Measurements from ENCODE around the gene BTNL9. TPM values are rescaled to one million over a fixed set of nuclear protein-coding genes. Genes with fewer than 3 reads are reported as not detected.

Gene BTNL9
- total and polyA plus RNA-seq, 2 of the 4 experiments (the other 2 are of a cell fraction), result not detected

GRCh38 chr5:181050016-181050415 is 9.9 kb downstream of the BTNL9 start:
- Histone ChIP-seq H2AK9ac (replicated peaks; ENCODE audit: low read depth, low read length, poor library complexity) (no peak overlapping the region), H3K27ac (ENCODE audit: insufficient read depth, low read length) (no peak overlapping the region), H3K18ac (ENCODE audit: low read depth, low read length) (no peak overlapping the region), H3K27me3 (ENCODE audit: control insufficient read depth, insufficient read depth, low read length) (peaks cover 34% of the 10 kb centered on the region), H3K36me3 (ENCODE audit: control insufficient read depth, insufficient read depth, low read length) (no peaks in the 10 kb centered on the region), H2AFZ (replicated peaks; ENCODE audit: low read length, poor library complexity) (no peak overlapping the region), H3K9ac (ENCODE audit: low read depth, low read length) (no peak overlapping the region), H3K9me1 (ENCODE audit: insufficient read depth, low read length) (no peaks in the 10 kb centered on the region), H3K4me1 (ENCODE audit: control insufficient read depth, insufficient read depth, low read length) (no peaks in the 10 kb centered on the region), H2BK20ac (ENCODE audit: low read depth, low read length) (no peak overlapping the region), H4K5ac (ENCODE audit: low read depth, low read length) (no peak overlapping the region), H3K4me3 (ENCODE audit: insufficient read depth, low read depth, low read length) (no peak overlapping the region), H4K91ac (ENCODE audit: insufficient read depth, low read depth, low read length) (no peak overlapping the region), H2BK5ac (ENCODE audit: low read depth, low read length, poor library complexity, severe bottlenecking) (no peak overlapping the region), H3K23ac (ENCODE audit: low read depth, low read length) (no peak overlapping the region), H4K8ac (ENCODE audit: low read depth in 2 of 2, low read length in 2 of 2) (no peak overlapping the region), H2BK15ac (ENCODE audit: low read depth, low read length) (no peak overlapping the region), H3K14ac (replicated peaks; ENCODE audit: low read depth, low read length) (no peak overlapping the region), H3K4ac (ENCODE audit: low read depth, low read length) (no peak overlapping the region), H3K56ac (ENCODE audit: extremely low read depth, insufficient read depth, low read length) (no peak overlapping the region), H2AK5ac (ENCODE audit: low read depth, low read length) (no peak overlapping the region), H3K79me1 (ENCODE audit: low read depth in 1 of 2, low read length in 2 of 2) (no peaks in the 10 kb centered on the region), H3K4me2 (ENCODE audit: low read depth, low read length) (no peak overlapping the region), H3K9me3 (ENCODE audit: control insufficient read depth, insufficient read depth, low read length) (peaks cover 3% of the 10 kb centered on the region; the same call in 1 of the 2 replicates), H2BK120ac (ENCODE audit: low read depth, low read length) (no peak overlapping the region), H4K20me1 (ENCODE audit: insufficient read depth, low read length) (no peaks in the 10 kb centered on the region)
- ATAC-seq (ENCODE audit: low read depth), result no peak
- no CpG with 5 or more reads among the region's 5 CpGs for WGBS, 2 experiments (ENCODE audit: extremely low coverage in 2 of 2, insufficient read length in 1 of 2)
- DNase-seq, result no peak
- ChIA-PET CTCF (no interaction called here), POLR2A (ENCODE audit: unreplicated experiment) (no interaction called here)
- intact Hi-C loops (cut with micrococcal nuclease) (no loop called here), in situ Hi-C loops (cut with MboI; ENCODE audit: low sequenced_read_pairs) (no loop called here), dilution Hi-C loops (cut with HindIII; ENCODE audit: low sequenced_read_pairs, unreplicated experiment) (no loop called here)
- BruUV-seq (replicated peaks), result no TSS peak
- TF ChIP-seq CHD1 (IDR thresholded peaks at IDR 0.05; ENCODE audit: low read depth, low read length) (no peak), NFE2L2 (IDR thresholded peaks at IDR 0.05; ENCODE audit: low read depth, low read length) (no peak), MXI1 (IDR thresholded peaks at IDR 0.05; ENCODE audit: borderline replicate concordance, low read depth, low read length) (no peak), BHLHE40 (IDR thresholded peaks at IDR 0.05; ENCODE audit: low read depth, low read length) (no peak)
